ENCODE measurements around the gene CCDC126.
"Not testable (repeated sequence)": the region's sequence is repeated elsewhere in the genome, so short reads cannot be mapped to it uniquely, and the experiment has no call there.

CCDC126 gene

DNA sequence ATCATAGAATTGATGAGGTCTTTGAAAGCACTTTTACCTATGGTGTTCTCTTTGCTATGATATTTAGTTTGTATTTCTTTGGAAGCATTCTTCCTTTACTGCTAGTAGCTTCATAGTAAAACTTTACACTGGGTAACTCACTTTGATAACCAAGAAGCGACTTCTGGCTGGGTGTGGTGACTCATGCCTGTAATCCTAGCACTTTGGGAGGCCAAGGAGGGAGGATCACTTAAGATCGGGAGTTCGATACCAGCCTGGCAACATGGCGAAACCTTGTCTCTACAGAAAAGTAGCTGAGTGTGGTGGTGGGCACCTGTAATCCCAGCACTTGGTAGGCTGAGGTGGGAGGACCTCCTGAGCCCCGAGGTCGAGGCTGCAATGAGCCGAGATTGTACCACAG lies 36.2 kb downstream of the CCDC126 start:
- DNase-seq: no peak

DNA sequence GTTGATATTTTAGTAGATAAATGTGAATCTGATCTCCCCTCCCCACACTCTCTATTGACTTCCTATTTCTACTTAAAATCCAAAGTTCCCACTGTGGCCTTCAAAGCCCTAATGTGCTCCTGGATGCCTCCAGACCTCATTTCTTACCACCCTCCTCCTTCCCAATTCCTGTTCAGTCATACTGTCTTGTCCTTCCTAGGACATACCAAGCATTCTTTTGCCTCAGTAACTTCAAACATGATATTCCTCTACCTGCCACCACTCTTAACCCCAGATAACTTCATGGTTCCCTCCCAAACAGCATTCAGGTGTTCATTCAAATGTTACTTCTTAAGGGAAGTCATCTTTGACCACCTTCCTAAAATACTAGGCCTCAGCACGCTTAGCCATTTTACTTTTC lies 48.6 kb downstream of the CCDC126 start:
- DNase-seq: no peak

DNA sequence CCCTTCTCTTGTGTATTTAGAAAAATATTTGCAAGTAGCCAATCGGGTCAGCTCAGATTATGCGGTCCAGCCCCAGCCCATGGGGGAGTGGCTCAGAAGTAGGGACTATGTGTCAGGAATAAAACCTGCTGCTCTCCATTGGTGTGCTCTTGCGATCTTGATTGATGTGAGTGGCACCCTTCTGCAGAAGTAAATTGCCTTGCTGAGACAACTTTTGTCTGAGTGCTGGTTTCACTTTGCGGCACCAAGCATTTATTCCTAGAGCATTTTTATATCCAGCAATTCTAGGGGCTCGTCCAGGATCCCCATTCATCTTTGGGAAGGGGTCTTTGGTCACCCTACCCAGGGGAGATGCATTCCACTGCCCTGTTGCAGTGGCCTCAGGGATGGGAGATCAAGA lies 56.8 kb downstream of the CCDC126 start:
- DNase-seq: no peak

DNA sequence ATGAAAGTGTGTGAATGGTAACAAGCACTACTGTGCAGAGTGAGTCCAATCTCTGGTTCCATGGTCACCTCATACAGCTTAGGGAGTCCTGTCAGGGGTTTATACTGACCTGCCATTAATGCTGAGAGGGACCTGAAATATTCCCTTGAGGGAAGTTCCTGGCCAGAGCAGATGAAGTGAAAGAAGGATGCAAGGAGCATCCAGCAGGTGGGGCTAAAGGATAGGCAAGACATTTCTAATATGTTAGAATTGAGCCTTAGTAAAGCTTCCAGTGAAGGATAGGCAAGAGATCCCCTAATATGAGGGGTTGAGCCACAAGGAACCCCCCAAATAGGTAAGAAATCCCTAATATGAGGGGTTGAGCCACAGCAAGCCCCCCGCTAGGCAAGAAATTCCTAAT lies 57.3 kb downstream of the CCDC126 start:
- DNase-seq: no peak

DNA sequence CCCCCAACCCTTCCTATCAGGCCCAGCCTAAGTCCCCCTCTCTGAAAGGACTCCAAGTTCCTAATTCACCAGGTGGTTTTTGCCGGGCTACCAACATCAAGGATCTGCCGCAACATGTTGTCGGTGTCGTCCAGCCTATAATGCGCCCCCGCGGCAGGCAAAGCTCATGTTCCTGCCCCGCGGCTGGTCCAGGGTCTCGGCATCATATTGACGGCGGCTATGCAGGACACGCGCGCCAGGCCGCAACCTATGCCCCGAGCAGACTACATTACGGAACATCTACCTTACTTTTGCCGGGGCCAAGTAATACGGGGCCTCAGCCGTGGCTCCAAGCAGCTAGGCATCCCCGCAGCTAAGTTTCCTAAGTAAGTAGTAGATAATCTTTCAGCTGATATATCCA lies 58.3 kb downstream of the CCDC126 start:
- no peak for DNase-seq

DNA sequence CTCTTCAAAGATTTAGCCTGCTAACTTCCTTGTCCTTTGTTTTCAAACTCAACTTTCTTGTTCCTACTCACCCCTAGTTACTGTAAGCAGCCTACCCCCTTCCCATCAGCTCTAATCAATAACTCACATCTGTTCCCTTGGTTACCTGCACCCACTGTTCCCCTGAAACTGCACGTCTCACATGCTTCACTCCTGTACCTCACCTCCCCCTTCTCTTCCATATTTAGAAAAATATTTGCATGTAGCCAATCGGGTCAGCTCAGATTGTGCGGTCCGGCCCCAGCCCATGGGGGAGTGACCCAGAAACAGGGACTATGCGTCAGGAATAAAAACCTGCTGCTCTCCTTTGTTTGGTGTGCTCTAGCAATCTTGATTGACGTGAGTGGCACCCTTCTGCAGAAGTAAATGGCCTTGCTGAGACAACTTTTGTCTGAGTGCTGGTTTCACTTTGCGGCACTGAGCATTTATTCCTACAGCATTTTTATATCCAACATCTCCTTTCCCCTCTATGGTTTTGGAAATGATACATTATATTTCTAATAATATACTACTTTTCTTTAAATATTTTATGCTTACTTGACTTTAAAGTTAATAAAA lies 61.7 kb downstream of the CCDC126 start:
- DNase-seq: no peak

DNA sequence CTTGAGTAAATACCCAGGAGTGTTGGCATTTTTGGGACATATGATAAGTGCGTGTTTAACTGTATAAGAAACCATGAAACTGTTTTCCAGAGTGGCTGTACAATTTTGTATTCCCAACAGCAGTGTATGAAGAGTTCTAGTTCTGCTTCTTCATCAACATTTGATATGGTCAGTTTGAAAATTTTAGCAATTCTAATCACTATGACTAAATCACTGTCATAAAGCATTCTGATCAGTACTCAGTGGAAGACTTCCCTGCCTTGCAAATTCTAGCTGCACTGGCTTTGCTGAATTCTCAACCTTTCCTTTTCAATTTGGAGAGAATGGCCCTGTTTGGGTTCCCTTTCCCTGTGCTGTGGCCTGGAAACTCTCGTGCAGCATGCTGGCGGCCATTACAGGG lies 64.2 kb downstream of the CCDC126 start:
- DNase-seq: no peak

DNA sequence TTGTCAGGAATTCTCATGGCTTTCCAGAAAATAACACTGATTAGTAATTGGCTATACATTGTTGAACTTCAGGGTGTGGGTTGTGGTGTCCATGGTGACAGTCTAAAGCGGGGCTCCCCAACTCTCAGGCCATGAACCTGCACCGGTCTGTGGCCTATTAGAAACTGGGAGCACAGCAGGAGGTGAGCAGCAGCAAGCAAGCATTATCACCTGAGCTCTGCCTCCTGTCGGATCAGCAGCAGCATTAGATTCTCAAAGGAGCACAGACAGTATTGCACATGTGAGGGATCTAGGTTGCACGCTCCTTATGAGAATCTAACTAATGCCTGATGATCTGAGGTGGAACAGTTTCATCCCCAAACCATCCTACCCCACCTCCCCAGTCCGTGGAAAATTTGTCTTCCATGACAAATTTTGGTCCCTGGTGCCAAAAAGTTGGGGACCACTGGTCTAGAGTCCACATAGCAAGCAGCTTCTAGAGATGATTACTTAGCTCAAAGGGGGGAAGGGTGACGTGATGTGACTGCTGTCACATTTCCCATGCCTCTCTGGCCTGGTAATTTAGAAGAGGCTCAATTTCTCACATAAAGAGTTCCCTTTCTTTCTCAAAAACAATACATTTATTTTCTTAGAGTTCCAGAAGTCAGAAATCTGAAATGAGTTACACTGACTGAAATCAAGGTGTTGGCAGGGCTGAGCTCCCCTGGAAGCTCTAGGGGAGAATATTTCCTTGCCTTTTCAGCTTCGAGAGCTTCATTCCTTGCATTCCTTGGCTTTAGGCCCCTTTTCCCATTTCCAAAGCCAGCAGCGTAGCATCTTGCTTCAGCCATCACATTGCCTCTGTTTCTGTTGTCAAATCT lies 65.2 kb downstream of the CCDC126 start:
- no peak for DNase-seq

DNA sequence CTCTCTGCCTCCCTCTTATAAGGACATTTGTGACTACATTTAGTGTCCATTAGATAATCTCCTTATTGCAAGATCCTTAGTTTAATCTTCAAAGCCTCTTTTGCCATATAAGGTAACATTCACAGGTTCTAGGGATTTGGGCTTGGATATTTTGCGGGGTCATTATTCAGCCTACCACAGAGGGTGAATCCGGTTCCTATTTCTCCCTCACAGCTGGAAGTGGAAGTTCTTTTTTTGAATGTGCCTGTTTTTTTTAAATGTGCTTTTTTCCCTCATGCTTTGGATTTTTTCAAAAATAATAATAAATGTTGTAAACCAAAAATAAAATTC lies 65.8 kb downstream of the CCDC126 start:
- no peak for DNase-seq

DNA sequence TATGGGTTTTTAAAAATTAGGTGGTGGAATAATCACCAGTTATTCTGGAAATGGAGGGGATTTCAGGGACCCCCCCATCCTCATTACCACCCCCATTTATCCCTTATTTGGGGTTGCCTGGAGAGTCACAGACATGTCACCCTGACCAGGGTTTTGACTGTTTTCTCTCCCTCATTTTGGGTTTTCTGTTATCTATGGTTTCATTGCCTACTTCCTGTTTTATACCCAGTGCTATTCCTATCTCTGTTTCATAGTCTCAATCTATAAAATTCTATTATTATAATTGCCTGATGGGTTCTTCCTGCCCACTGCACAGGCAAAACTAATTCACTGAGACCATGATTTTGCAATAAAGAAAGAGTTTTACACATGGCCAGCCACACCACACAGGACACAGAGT lies 66.9 kb downstream of the CCDC126 start:
- no peak for DNase-seq

DNA sequence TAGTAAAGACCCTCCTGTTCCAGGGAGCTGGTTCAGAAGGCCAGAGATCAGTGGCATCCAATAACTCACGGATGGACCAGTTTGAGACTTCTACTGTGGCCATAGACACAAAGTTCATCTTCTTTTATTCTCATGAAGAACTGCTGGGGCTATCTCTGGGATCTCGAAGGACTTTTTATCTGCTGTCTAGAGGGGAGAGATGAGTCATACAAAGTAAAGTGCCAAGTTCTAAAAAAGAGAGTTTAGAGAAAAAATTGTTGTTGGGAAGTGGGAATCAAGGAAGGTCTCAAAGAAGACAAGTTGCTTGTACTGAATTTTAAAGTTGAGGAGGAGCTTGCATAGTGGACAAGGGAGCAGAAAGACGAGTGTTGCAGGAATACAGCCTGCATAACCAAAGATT lies 74.9 kb downstream of the CCDC126 start:
- no peak for DNase-seq

DNA sequence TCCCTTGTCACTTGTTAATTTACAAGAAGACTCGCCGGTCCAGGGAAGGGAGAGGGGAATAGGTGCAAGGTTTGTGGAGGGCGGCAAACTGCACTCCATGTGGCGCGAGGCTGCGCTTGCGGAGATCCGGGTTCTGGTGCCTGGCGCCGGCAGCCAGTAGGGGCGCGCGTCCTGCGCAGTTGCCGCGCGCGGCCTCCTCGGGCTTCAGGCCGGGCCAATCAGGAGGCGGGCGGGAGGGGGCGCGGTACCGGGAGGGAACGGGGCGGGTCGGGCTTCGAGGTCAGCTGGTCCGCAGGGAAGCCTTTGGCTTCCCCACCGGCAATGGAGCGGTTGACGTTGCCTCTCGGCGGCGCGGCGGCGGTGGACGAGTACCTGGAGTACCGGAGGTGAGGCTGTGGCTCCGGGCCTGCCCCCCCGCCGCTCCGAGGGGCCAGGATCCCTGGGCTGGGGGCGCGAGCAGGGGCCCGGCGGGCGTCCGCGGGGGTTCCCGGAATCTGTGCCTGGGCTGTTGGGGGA lies 82.8 kb downstream of the CCDC126 start, which contains the start of gene FAM221A:
TSS of gene FAM221A (plus strand) at position 302 of the 516 bp plus-strand sequence. CDS start at position 322, 20 bp downstream.
- DNase-seq: peak; percentile 53 to 81 (median 73)

DNA sequence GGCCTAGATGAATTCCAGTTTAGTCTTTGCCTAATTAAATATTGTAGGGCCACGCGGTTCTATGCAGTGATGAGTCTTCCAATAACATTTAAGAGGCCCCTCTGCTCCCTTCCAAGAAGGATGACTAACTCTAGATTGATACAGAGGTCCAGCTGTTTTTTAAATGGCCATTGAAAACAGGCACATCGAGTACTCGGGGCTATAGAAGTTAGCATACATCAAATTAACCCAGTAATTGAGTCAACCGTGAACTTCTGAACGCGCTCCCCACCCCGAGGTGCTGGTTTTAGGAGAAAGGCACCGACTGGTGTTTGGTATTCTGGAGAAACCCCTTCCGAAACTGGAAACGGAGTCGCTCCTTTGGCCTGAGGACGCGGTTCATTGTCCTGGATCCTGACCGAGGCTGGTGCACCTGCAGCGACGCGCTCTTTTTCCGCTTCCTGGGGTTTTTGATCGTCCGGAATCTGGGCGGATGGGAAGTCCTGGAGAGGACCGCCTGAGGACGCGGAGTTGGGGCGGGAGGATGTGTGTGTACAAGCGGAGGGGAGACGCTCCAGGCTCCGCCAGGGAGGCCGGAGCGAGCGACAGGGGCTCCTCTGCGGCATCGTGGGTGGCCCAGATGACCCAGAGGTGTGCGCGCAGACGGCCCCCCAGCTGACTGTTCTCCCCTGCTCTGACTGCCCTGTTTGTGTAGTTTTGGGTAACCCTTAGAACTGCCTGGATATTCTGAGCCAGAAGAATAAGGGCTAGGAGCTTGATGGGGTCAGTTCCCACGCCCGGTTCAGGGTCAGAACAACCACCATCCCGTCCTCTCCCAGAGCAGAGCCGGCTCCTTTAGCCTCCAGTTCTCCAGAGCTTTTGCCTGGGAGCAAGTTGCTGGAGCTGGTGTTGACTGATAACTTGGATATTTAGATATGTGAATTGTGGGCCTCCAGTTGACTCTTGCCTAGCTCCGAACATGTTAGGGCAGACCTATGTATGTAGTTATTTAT lies 83.5 kb downstream of the CCDC126 start:
- DNase-seq: peak; percentile 6 to 66 (median 34)

DNA sequence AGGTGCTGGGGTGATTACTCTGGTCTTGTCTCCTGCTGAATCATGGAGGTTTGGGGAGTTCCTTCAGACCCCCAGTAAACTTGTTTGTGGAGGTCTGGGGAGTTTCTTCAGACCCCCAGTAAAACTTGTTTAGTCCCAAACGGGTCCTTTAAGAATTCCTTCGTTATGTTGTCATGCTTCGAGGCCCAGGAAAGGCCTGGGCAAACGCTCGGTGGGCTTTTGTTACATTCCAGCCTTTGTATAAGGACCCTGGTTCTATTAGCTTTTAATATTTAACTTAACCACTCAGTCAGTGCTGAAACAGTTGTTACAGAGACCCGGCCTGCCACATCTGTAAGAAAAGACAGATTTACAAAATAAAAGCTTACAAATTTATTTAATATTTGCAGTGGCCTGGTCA lies 86.9 kb downstream of the CCDC126 start:
- not testable (repeated sequence) for DNase-seq

DNA sequence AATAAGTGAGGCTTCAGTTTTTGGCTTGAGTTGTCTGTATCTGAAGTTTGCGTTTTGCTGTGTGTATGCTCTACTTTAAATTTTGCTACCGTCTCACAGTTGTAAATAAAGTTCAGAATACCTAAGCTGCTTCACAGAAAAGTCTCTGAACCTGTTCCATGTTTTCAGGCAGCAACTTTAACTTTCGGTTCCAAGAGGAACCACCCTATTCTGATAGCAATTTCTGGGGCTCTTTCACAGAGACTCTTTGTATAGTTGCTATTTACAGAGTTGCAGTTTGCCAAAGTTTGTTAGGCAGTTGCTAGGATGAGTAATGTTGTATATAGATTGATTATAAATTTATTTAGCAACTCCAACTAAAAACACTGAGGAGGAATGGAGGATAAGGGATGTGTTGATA lies 88.5 kb downstream of the CCDC126 start:
- DNase-seq: no peak

DNA sequence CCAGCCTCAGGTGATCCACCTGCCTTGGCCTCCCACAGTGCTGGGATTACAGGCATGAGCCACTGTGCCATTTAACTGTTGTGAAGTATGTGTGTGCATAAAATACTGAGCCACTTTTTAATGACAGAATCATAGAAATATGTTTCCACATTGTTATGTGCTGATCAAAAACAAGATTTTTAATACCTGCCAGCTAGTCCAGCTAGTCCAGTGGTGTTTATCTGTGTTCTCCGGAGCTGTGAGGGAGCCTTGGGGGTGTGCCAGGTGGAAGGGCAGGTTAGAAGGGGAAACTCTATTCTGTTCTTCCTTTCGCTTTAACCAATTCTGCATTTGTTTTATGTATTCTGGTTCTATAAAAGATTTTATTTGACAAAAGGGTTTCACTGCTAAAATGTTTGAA lies 89.8 kb downstream of the CCDC126 start:
- no peak for DNase-seq

DNA sequence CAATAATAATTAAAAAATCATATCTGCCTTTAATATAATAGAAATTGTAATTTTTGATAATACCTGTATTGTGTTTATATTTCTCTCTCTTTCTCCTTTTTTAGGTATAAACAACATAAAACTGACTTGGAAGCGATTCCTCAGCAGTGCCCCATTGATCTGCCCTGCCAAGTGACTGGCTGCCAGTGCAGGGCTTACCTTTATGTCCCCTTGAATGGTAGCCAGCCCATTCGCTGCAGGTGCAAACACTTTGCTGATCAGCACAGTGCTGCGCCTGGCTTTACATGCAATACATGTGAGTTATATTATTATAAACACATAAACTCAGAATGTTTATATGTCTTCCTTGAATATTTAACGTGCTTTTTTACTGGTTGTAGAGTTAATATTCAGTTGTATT lies 92.0 kb downstream of the CCDC126 start:
- DNase-seq: no peak

DNA sequence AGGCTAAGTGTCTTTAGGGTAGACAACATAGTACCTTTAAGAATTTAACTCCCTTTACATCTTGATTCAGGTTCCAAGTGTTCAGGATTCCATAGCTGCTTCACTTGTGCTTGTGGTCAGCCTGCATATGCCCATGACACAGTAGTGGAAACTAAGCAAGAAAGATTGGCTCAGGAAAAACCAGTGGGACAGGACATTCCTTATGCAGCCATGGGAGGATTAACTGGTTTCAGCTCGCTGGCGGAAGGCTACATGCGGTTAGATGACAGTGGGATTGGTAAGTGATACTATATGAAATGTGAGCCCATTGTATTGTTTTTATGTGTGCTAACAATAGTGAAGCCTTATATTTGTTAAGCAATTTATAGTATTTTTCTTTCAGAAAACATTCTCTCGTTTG lies 94.1 kb downstream of the CCDC126 start:
- no peak for DNase-seq

DNA sequence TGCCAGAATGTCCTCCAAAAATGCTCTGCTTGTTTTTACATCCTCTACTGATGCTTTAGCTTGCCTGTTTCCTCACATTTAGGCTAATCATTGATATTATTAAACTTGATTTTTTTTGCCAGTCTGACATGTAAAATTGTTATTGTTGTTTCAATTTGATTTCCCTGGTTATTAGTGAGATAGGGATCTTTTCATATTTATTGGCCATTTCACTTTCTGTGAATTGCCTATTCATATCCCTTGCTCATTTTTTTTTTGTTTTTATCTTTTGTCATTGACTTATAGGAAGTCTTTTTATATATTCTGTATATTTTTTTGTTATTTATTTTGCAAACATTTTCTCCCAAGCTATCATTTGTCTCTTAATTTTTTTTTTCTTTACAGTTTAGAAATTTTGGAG lies 96.0 kb downstream of the CCDC126 start:
- no peak for DNase-seq

Data from stimulated activated naive CD4-positive, alpha-beta T cell (primary cell).